Measurements from ENCODE around the gene PDCD1LG2. TPM values are rescaled to one million over a fixed set of nuclear protein-coding genes. Genes with fewer than 3 reads are reported as not detected.
"Not testable (repeated sequence)": the region's sequence is repeated elsewhere in the genome, so short reads cannot be mapped to it uniquely, and the experiment has no call there.

PDCD1LG2 gene
- total and polyA plus RNA-seq, 8 donors, result 0.18 to 2.3 (median 0.87) TPM; not detected in 2

DNA sequence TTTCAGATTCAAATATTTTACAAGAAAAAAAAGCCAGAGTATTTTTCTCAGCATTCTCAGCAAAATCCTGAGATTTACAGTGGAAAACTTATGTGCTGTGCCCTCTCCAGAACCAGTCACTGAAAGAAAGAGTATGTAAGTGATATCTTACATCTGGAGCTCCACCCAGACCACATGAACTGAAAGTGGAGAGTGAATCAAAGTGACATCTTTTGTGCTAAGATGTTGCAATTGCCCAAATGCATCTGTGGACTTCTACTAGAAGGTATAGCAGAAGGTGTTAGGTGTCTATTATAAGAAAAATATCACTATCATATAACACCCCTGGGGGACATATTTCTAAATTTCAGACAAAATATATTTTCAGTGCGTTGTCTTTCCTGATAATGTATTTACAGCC lies 69.5 kb downstream of the PDCD1LG2 start:
- H3K36me3 ChIP-seq, result no peaks in the 10 kb centered on the region
- H3K4me1 ChIP-seq, result no peaks in the 10 kb centered on the region
- H3K9me3 ChIP-seq, result no peaks in the 10 kb centered on the region
- 93 to 100% (median 99%) methylated on average over 1 of the region's 1 CpG for WGBS, 5 donors
- H3K4me3 ChIP-seq, result no peak overlapping the region
- H3K27ac ChIP-seq, result no peak overlapping the region
- no peak for TF ChIP-seq EP300 (IDR thresholded peaks at IDR 0.05)
- TF ChIP-seq CTCF (IDR thresholded peaks at IDR 0.05), result no peak
- TF ChIP-seq POLR2AphosphoS5 (IDR thresholded peaks at IDR 0.05), result no peak
- no peak for TF ChIP-seq POLR2A (IDR thresholded peaks at IDR 0.05)
- no peaks in the 10 kb centered on the region for H3K27me3 ChIP-seq
- intact Hi-C loops (cut with DNase I; ENCODE audit: low total_unique reads), result loop anchor here (10.0 kb wide), 1 partner anchor 115 kb away; no protein-coding TSS in a partner anchor
- DNase-seq, result no peak

- intact Hi-C loops (cut with DNase I; ENCODE audit: low total_unique reads), result loop anchor here (10.0 kb wide), 1 partner anchor 116 kb away; no protein-coding TSS in a partner anchor
- DNase-seq, result no peak
- Histone ChIP-seq H3K9me3 (no peaks in the 10 kb centered on the region), H3K27ac (no peak overlapping the region), H3K27me3 (no peaks in the 10 kb centered on the region), H3K36me3 (no peaks in the 10 kb centered on the region), H3K4me1 (no peaks in the 10 kb centered on the region), H3K4me3 (no peak overlapping the region)
- TF ChIP-seq POLR2AphosphoS5 (IDR thresholded peaks at IDR 0.05) (no peak), EP300 (IDR thresholded peaks at IDR 0.05) (no peak), CTCF (IDR thresholded peaks at IDR 0.05) (no peak), POLR2A (IDR thresholded peaks at IDR 0.05) (no peak)
- WGBS, 5 donors, result 67 to 76% (median 73%) methylated on average over 3 of the region's 3 CpGs
Measured at GRCh38 chr9:5580650-5581049, 70.3 kb downstream of the PDCD1LG2 start.

DNA sequence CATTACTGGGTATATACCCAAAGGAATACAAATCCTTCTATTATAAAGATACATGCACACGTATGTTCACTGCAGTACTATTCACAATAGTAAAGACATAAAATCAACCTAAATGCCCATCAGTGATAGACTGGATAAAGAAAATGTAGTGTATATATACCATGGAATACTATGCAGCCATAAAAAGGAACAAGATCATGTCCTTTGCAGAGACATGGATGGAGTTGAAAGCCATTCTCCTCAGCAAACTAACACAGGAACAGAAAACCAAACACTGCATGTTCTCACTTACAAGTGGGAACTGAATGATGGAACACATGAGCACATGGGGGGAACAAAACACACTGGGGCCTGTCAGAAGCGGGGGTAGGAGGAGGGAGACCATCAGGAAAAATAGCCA lies 71.4 kb downstream of the PDCD1LG2 start:
- intact Hi-C loops (cut with DNase I; ENCODE audit: low total_unique reads), result loop anchor here (10.0 kb wide), 1 partner anchor 117 kb away; no protein-coding TSS in a partner anchor

GRCh38 chr9:5582835-5583195 lies 72.5 kb downstream of the PDCD1LG2 start:
- intact Hi-C loops (cut with DNase I; ENCODE audit: low total_unique reads), result loop anchor here (10.0 kb wide), 1 partner anchor 118 kb away; no protein-coding TSS in a partner anchor
- Histone ChIP-seq H3K9me3 (no peaks in the 10 kb centered on the region), H3K36me3 (no peaks in the 10 kb centered on the region), H3K27ac (no peak overlapping the region), H3K4me3 (no peak overlapping the region), H3K4me1 (no peaks in the 10 kb centered on the region), H3K27me3 (no peaks in the 10 kb centered on the region)
- 10 to 20% (median 18%) methylated on average over 2 of the region's 2 CpGs for WGBS, 5 donors
- peak in 1 of 2 donors; percentile 61 for DNase-seq
- TF ChIP-seq POLR2A (IDR thresholded peaks at IDR 0.05), result no peak
- TF ChIP-seq POLR2AphosphoS5 (IDR thresholded peaks at IDR 0.05), result no peak
- no peak for TF ChIP-seq CTCF (IDR thresholded peaks at IDR 0.05)
- no peak for TF ChIP-seq EP300 (IDR thresholded peaks at IDR 0.05)

More for the DNA sequence above, 71.4 kb downstream of the PDCD1LG2 start:
- H3K9me3 ChIP-seq, H3K27ac ChIP-seq, H3K27me3 ChIP-seq, DNase-seq, H3K36me3 ChIP-seq, H3K4me1 ChIP-seq, H3K4me3 ChIP-seq: not testable (repeated sequence)
- 83 to 97% (median 96%) methylated on average over 2 of the region's 2 CpGs for WGBS, 5 donors

DNA sequence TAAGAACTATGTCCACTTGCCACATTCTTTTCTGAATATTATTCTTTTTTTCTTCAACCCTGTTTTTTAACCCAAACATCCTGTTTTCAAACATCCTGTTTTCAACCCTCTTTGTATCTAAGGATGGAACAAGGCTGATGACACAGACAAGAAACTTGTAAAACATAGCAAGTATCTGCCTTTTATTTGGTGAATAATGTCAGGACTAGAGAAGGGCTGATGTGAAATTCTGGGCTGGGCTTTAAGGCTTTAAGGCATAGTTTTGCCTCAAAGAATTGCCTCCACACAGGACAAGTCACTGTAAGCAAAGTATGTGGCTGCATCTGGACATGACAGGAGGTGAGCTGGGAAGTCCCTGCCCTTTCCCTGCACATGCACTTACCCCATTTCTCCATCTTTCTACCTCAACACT lies 76.1 kb downstream of the PDCD1LG2 start:
- Histone ChIP-seq H3K27me3 (no peaks in the 10 kb centered on the region), H3K27ac (no peak overlapping the region), H3K4me3 (no peak overlapping the region), H3K9me3 (no peaks in the 10 kb centered on the region), H3K36me3 (no peaks in the 10 kb centered on the region), H3K4me1 (peaks cover 0 to 5% (median 2%) of the 10 kb centered on the region in 4 donors)
- no peak for TF ChIP-seq EP300 (IDR thresholded peaks at IDR 0.05)
- no peak for TF ChIP-seq POLR2AphosphoS5 (IDR thresholded peaks at IDR 0.05)
- TF ChIP-seq CTCF (IDR thresholded peaks at IDR 0.05), result no peak
- no peak for TF ChIP-seq POLR2A (IDR thresholded peaks at IDR 0.05)
- no peak for DNase-seq
- intact Hi-C loops (cut with DNase I; ENCODE audit: low total_unique reads), result loop anchor here (10.0 kb wide), 1 partner anchor 122 kb away; no protein-coding TSS in a partner anchor

All from stomach (tissue), 9 donors.